Measurements from ENCODE around the gene SYNJ2.

The SYNJ2 gene

DNA sequence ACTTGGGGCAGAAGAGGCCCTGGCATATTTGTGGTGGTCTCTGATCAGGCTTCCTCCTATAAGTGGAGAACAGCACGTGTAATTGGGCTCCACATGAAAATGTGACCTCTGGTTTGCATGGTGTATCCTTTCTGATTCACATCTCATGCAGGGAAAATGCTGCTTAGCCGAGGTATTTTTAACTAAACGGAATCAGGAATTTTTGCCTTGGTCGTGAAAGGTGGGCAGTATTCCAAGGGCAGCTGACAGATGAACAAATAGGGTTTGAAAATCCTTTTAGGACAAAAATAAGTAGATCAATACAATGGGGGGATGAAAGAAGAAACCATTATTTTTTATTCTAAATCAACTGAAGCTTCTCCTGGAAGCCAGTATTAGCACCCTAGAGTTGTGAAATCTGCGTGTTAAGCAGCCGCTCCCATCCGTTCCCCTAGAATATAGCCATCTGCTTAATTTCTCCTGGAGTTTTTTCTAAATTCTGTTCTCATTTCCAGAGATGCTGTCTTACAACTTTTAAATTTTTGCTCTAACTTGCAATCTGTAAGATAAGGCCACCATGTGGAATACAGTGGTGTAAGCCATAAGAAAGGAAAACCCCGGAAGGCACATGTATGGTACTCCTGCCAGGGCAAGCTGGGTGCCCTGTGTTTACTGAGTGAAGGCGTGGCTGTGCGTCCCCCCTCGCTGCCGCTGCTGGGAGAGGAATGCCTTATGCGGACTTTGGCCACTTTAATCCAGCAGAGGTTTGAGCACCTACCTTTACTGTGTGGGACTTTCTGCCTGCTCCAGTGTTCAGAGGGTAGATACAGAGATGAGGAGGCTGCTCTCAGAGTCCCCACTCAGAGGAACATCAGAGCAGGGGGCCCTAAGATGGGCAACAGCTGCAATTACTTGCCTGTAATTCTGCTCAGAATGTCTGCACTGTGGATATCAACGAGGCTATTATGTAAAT is 52.4 kb downstream of the SYNJ2 start:
- TF ChIP-seq TAF1 (IDR thresholded peaks at IDR 0.05; ENCODE audit: low read depth), result no peak

DNA sequence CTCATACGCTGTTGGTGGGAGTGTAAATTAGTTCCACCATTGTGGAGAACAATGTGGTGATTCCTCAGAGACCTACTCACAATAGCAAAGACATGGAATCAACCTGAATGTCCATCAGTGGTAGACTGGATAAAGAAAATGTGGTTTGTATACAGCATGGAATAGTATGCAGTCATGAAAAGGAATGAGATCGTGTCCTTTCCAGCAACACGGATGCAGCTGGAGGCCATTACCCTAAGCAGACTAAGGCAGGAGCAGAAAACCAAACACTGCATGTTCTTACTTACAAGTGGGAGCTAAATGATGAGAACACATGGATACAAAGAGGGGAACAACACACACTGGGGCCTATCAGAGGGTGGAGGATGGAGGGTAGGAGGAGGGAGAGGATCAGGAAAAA is 54.6 kb downstream of the SYNJ2 start:
- TF ChIP-seq EP300 (IDR thresholded peaks at IDR 0.05; ENCODE audit: borderline replicate concordance) (no peak), TCF12 (IDR thresholded peaks at IDR 0.05; ENCODE audit: low read depth) (no peak), TEAD4 (IDR thresholded peaks at IDR 0.05) (no peak), EGR1 (IDR thresholded peaks at IDR 0.05) (no peak), RAD21 (IDR thresholded peaks at IDR 0.05; ENCODE audit: low read depth) (no peak), CREB1 (IDR thresholded peaks at IDR 0.05; ENCODE audit: low read depth) (no peak), CEBPB (IDR thresholded peaks at IDR 0.05) (no peak), ZBTB7A (IDR thresholded peaks at IDR 0.05; ENCODE audit: low read depth) (no peak), NFIC (IDR thresholded peaks at IDR 0.05) (no peak), TAF1 (IDR thresholded peaks at IDR 0.05; ENCODE audit: low read depth) (no peak)
- TF ChIP-seq, protein P1, sequence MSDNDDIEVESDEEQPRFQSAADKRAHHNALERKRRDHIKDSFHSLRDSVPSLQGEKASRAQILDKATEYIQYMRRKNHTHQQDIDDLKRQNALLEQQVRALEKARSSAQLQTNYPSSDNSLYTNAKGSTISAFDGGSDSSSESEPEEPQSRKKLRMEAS (IDR thresholded peaks at IDR 0.05), result no peak
- TF ChIP-seq, protein P2, sequence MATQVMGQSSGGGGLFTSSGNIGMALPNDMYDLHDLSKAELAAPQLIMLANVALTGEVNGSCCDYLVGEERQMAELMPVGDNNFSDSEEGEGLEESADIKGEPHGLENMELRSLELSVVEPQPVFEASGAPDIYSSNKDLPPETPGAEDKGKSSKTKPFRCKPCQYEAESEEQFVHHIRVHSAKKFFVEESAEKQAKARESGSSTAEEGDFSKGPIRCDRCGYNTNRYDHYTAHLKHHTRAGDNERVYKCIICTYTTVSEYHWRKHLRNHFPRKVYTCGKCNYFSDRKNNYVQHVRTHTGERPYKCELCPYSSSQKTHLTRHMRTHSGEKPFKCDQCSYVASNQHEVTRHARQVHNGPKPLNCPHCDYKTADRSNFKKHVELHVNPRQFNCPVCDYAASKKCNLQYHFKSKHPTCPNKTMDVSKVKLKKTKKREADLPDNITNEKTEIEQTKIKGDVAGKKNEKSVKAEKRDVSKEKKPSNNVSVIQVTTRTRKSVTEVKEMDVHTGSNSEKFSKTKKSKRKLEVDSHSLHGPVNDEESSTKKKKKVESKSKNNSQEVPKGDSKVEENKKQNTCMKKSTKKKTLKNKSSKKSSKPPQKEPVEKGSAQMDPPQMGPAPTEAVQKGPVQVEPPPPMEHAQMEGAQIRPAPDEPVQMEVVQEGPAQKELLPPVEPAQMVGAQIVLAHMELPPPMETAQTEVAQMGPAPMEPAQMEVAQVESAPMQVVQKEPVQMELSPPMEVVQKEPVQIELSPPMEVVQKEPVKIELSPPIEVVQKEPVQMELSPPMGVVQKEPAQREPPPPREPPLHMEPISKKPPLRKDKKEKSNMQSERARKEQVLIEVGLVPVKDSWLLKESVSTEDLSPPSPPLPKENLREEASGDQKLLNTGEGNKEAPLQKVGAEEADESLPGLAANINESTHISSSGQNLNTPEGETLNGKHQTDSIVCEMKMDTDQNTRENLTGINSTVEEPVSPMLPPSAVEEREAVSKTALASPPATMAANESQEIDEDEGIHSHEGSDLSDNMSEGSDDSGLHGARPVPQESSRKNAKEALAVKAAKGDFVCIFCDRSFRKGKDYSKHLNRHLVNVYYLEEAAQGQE (IDR thresholded peaks at IDR 0.05; ENCODE audit: low read depth), result no peak

DNA sequence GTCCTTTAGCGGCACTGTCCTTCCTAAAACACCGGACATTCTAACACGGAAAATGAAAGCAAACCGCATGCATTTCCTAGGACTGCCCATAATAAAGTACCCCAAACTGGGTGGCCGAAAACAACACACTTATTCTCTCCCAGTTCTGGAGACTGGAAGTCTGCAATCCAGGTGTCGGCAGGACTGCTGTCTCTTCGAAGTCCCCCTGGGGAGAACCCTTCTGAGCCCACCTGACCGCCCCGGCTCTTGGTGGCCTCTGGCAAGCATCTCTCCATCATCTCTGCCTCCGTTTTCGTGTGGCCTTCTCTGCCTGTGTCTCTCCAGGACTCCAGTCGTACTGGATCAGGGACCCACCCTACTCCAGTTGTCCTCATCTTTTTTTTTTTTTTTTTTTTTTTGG is 55.4 kb downstream of the SYNJ2 start:
- no peak for TF ChIP-seq YY1 (IDR thresholded peaks at IDR 0.05; ENCODE audit: low read depth)
- TF ChIP-seq, protein P3, sequence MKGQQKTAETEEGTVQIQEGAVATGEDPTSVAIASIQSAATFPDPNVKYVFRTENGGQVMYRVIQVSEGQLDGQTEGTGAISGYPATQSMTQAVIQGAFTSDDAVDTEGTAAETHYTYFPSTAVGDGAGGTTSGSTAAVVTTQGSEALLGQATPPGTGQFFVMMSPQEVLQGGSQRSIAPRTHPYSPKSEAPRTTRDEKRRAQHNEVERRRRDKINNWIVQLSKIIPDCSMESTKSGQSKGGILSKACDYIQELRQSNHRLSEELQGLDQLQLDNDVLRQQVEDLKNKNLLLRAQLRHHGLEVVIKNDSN (IDR thresholded peaks at IDR 0.05), result no peak
- no peak for TF ChIP-seq TEAD4 (IDR thresholded peaks at IDR 0.05)
- TF ChIP-seq TAF1 (IDR thresholded peaks at IDR 0.05; ENCODE audit: low read depth), result no peak
- TF ChIP-seq FOXM1 (IDR thresholded peaks at IDR 0.05; ENCODE audit: borderline replicate concordance, low read depth), result no peak
- no peak for TF ChIP-seq TCF12 (IDR thresholded peaks at IDR 0.05; ENCODE audit: low read depth)
- TF ChIP-seq, protein P2 (IDR thresholded peaks at IDR 0.05; ENCODE audit: low read depth), result no peak
- TF ChIP-seq RAD21 (IDR thresholded peaks at IDR 0.05; ENCODE audit: low read depth), result no peak
- no peak for TF ChIP-seq CREB1 (IDR thresholded peaks at IDR 0.05; ENCODE audit: low read depth)
- no peak for TF ChIP-seq EP300 (IDR thresholded peaks at IDR 0.05; ENCODE audit: borderline replicate concordance)
- no peak for TF ChIP-seq EGR1 (IDR thresholded peaks at IDR 0.05)

DNA sequence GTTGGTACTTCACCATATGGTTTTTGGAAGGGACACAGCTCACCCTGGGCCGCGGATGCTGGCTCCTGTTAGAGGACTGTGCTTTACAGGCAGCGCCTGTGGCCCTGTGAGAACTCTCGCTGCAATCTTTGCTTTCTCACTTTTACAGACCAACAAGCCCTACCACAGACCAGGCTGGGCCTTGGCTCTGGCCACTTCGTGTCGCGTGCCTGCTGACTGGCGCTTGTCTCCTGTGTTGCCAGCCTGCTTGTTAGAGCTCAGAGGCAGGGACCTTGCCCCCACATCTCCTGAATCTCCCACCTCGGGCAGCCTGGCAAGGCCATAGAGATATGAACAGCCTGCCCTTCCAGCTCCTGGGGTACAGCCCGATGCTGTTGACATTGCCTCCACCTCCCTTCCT is 56.1 kb downstream of the SYNJ2 start:
- TF ChIP-seq TCF12 (IDR thresholded peaks at IDR 0.05; ENCODE audit: low read depth), result no peak
- no peak for TF ChIP-seq TAF1 (IDR thresholded peaks at IDR 0.05; ENCODE audit: low read depth)
- no peak for TF ChIP-seq ZBTB7A (IDR thresholded peaks at IDR 0.05; ENCODE audit: low read depth)
- TF ChIP-seq NFIC (IDR thresholded peaks at IDR 0.05), result no peak
- TF ChIP-seq, protein P2 (IDR thresholded peaks at IDR 0.05; ENCODE audit: low read depth), result no peak
- no peak for TF ChIP-seq EP300 (IDR thresholded peaks at IDR 0.05; ENCODE audit: borderline replicate concordance)
- TF ChIP-seq, protein P3 (IDR thresholded peaks at IDR 0.05), result no peak
- TF ChIP-seq CEBPB (IDR thresholded peaks at IDR 0.05), result no peak
- no peak for TF ChIP-seq EGR1 (IDR thresholded peaks at IDR 0.05)

All from Ishikawa (cell line).